SK-N-SH (cell line): ENCODE measurements around the gene SLC23A1. TPM values are rescaled to one million over a fixed set of nuclear protein-coding genes. Genes with fewer than 3 reads are reported as not detected.

Source experiments
- CTCF ChIA-PET: fragments of 300-600, 350-600 bp; formaldehyde crosslinking; extraction: SDS; loops from one replicate; lab custom pipeline; 2021; lab: Yijun Ruan, JAX
- POLR2A ChIA-PET: fragments of 350-600 bp; sonication (Branson Sonifier 250); formaldehyde crosslinking; extraction: SDS; loops from one replicate; lab custom pipeline; 2020; ENCODE audit warnings: antibody characterized with exemption, inconsistent platforms; lab: Yijun Ruan, JAX
- DNase-seq: peaks from one replicate; pipeline ENCODE4 v3.0.0; 2012
- H2AFZ ChIP-seq: fragments of 200-600 bp; sonication (generic); 2 replicates; pipeline ENCODE4 v1.8.1; 2016; ENCODE audit warnings: antibody characterized with exemption, mild to moderate bottlenecking, low read depth
- H3F3A ChIP-seq: fragments of 200-600 bp; sonication (generic); replicated peaks from 2 replicates; pipeline ENCODE3; 2016; ENCODE audit warnings: antibody characterized with exemption, mild to moderate bottlenecking; ENCODE audit not compliant: insufficient read depth
- H3K27ac ChIP-seq, 2 experiments: fragments of 200-500 bp in 1 of 2; fragments of 200-600 bp in 1 of 2; sonication (Bioruptor generic) in 1 of 2; sonication (generic), shearing (Covaris generic) in 1 of 2; 2 replicates each; pipeline versions ENCODE4 v1.5.1 to v1.6.1; 2014 to 2016; ENCODE audit warnings: low read depth in 2 of 2, inconsistent platforms in 1 of 2, low read length in 1 of 2, mild to moderate bottlenecking in 1 of 2, mixed read lengths in 1 of 2
- H3K27me3 ChIP-seq: fragments of 200-600 bp; sonication (generic), shearing (Covaris generic); 2 replicates; pipeline ENCODE4 v1.6.1; 2016; ENCODE audit warnings: mixed run types; ENCODE audit not compliant: insufficient read depth
- H3K36me3 ChIP-seq, 2 experiments: fragments of 200-500 bp in 1 of 2; fragments of 200-600 bp in 1 of 2; sonication (Bioruptor generic) in 1 of 2; sonication (generic) in 1 of 2; replicated peaks in 1 of 2; 2 replicates each; pipeline versions ENCODE3 to v1.5.1; 2014 to 2016; ENCODE audit warnings: low read length in 1 of 2, mild to moderate bottlenecking in 1 of 2; ENCODE audit not compliant: insufficient read depth in 2 of 2, control insufficient read depth in 1 of 2
- H3K4me1 ChIP-seq, 2 experiments: fragments of 200-500 bp in 1 of 2; fragments of 200-600 bp in 1 of 2; sonication (Bioruptor generic) in 1 of 2; sonication (generic), shearing (Covaris generic) in 1 of 2; 2 replicates each; pipeline versions ENCODE4 v1.5.1 to v1.6.1; 2014 to 2016; ENCODE audit warnings: low read depth in 1 of 2, low read length in 1 of 2, mixed run types in 1 of 2; ENCODE audit not compliant: insufficient read depth in 2 of 2, control insufficient read depth in 1 of 2
- H3K4me2 ChIP-seq: fragments of 200-600 bp; sonication (generic), shearing (Covaris generic); 2 replicates; pipeline ENCODE4 v1.6.1; 2017; ENCODE audit warnings: mixed run types
- H3K4me3 ChIP-seq, 2 experiments: fragments of 200-500 bp in 1 of 2; fragments of 200-600 bp in 1 of 2; sonication (Bioruptor generic) in 1 of 2; sonication (generic), shearing (Covaris generic) in 1 of 2; 2 replicates each; pipeline versions ENCODE4 v1.5.1 to v1.8.1; 2014 to 2016; ENCODE audit warnings: low read depth in 2 of 2, inconsistent platforms in 1 of 2, low read length in 1 of 2, mild to moderate bottlenecking in 1 of 2, mixed read lengths in 1 of 2, moderate library complexity in 1 of 2
- H3K79me2 ChIP-seq: fragments of 200-600 bp; sonication (generic); 2 replicates; pipeline ENCODE4 v1.8.1; 2017; ENCODE audit warnings: mild to moderate bottlenecking; ENCODE audit not compliant: insufficient read depth
- H3K9ac ChIP-seq: fragments of 200-600 bp; sonication (generic); 2 replicates; pipeline ENCODE4 v1.6.1; 2017; ENCODE audit warnings: mixed run types
- H3K9me2 ChIP-seq: fragments of 200-600 bp; sonication (generic); 2 replicates; pipeline ENCODE4 v1.6.1; 2017; ENCODE audit warnings: mixed run types
- H3K9me3 ChIP-seq: fragments of 200-600 bp; sonication (generic); 2 replicates; pipeline ENCODE4 v1.6.1; 2017; ENCODE audit warnings: mixed run types, mild to moderate bottlenecking, moderate library complexity
- H4K20me1 ChIP-seq: fragments of 200-600 bp; sonication (generic); 2 replicates; pipeline ENCODE4 v1.6.1; 2017; ENCODE audit warnings: mild to moderate bottlenecking, mixed run types; ENCODE audit not compliant: insufficient read depth
- CHD2 ChIP-seq: fragments of 150-350 bp; IDR thresholded peaks from 2 replicates; pipeline ENCODE4 v1.6.1; 2018; ENCODE audit warnings: low read length; ENCODE audit not compliant: partially characterized antibody
- FOXJ3 ChIP-seq: sonication (generic); formaldehyde crosslinking; IDR thresholded peaks from 2 replicates; pipeline ENCODE4 v1.5.1; 2020; ENCODE audit warnings: mild to moderate bottlenecking, missing genetic modification reagents
- GATA2 ChIP-seq: sonication (generic); formaldehyde crosslinking; IDR thresholded peaks from 2 replicates; pipeline ENCODE4 v1.5.0; 2020; ENCODE audit warnings: mild to moderate bottlenecking, missing genetic modification reagents
- IRF3 ChIP-seq: fragments of 150-350 bp; IDR thresholded peaks from 2 replicates; pipeline ENCODE4 v1.6.1; 2016; ENCODE audit warnings: mild to moderate bottlenecking, low read depth, low read length
- JUND ChIP-seq: IDR thresholded peaks from 2 replicates; pipeline ENCODE4 v1.4.0; 2012
- MEF2A ChIP-seq: IDR thresholded peaks from 2 replicates; pipeline ENCODE4 v1.4.0; 2012; ENCODE audit warnings: low read depth, borderline replicate concordance
- NFIC ChIP-seq: IDR thresholded peaks from 2 replicates; pipeline ENCODE4 v1.4.0; 2012; ENCODE audit warnings: borderline replicate concordance
- NRF1 ChIP-seq: IDR thresholded peaks from 2 replicates; pipeline ENCODE4 v1.6.1; 2012; ENCODE audit warnings: low read depth, mild to moderate bottlenecking, low read length
- RAD21 ChIP-seq: IDR thresholded peaks from 2 replicates; pipeline ENCODE4 v1.6.1; 2012; ENCODE audit warnings: mild to moderate bottlenecking, low read length
- RFX5 ChIP-seq: IDR thresholded peaks from 2 replicates; pipeline ENCODE4 v1.6.1; 2012; ENCODE audit warnings: mild to moderate bottlenecking, improper control_type of control experiment, low read length
- TAF1 ChIP-seq: IDR thresholded peaks from 2 replicates; pipeline ENCODE4 v1.6.1; 2012; ENCODE audit warnings: low read depth, mild to moderate bottlenecking, low read length, moderate library complexity, borderline replicate concordance
- TEAD4 ChIP-seq: IDR thresholded peaks from 2 replicates; pipeline ENCODE4 v1.4.0; 2012; ENCODE audit warnings: mild to moderate bottlenecking, borderline replicate concordance; ENCODE audit not compliant: insufficient read depth
- YY1 ChIP-seq: IDR thresholded peaks from 2 replicates; pipeline ENCODE4 v1.4.0; 2012; ENCODE audit warnings: low read depth, mild to moderate bottlenecking
- WGBS: methylation state at CpG from one replicate; pipeline ENCODE4 v1.1.6; 2017; ENCODE audit warnings: low lambda C conversion rate; 5-methylcytosine and 5-hydroxymethylcytosine counted together
- polyA plus RNA-seq, 3 experiments: library from polyadenylated mRNA; depleted of rRNA; stranded (reverse); fragments of >200 nt; gene quantifications; 2 replicates each; pipeline ENCODE4 v1.2.3, GENCODE V29; 2012
- TF ChIP-seq, protein P1 (sequence below): IDR thresholded peaks from 2 replicates; pipeline ENCODE4; 2012
- TF ChIP-seq, protein P2 (sequence below): IDR thresholded peaks from 2 replicates; pipeline ENCODE4 v1.4.0; 2012; ENCODE audit warnings: low read depth
- TF ChIP-seq, protein P3 (sequence below): IDR thresholded peaks from 2 replicates; pipeline ENCODE4 v1.4.0; 2012; ENCODE audit warnings: low read depth, borderline replicate concordance

The SLC23A1 gene
- polyA plus RNA-seq, 1 of the 3 experiments (the other 2 are of a cell fraction), result not detected

DNA sequence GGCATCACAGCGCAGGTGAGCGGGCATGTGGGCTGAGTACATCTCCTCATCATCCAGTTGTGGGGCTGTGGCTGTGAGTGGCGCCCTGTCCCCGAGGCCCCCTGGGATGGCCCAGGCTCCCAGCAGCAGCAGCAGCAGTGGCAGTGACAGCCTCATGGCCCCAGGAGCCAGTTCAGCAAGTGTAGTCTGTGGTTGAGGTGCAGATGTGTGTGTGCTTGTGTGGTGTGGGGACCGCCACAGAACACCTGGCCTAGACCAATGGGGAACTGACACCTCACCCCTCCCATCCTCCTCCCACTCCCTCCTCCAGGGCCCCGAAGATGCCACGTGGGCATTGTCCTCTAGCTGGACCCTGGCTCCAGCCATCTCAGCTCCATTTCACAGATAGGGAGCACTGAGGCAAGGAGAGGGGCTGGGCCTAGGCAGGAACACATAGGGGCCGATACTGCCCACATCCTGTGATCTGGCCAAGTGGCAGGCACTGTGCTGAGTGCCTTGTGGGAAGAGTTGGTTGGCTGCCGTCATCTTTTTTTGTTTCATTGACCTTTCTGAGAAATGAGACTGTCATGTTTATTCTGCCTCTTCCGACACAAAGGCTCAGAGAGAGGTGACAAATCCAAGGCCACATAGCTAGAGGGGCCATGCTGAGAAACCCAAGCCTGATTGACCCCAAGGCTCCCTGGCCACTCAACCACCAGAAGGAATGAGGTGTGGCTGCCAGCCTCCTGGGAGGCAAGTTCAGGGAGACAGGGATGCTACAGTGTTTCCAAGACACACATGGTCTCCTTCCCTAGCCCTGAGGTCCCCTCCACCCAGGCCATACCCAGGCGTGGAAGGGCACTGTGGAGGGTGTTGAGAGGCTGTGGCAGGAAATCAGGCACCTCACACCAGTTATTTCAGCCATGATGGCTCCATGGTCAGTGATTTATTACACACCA, 6.9 kb upstream of the SLC23A1 start, which contains the start of gene MZB1:
TSS of gene MZB1 (minus strand) at position 213 of the 938 bp plus-strand sequence. CDS start at position 156, 57 bp downstream.
- no peak within 1 kb of the TSS for H3K4me3 ChIP-seq
- no peaks in the 10 kb centered on the region for H4K20me1 ChIP-seq
- H3F3A ChIP-seq, result no peaks in the 10 kb centered on the region
- DNase-seq, result no peak
- H3K4me1 ChIP-seq, result peaks cover 0 to 3% of the 10 kb centered on the region in 2 experiments; a peak in 1 of 4 replicates
- ChIA-PET POLR2A (no interaction called here), CTCF (interaction anchor here (0.6 to 6.3 kb wide), 2 partner anchors 13 to 48 kb away, joined by 3 to 29 read pairs; partner anchors contain the start of gene SPATA24)
- no peaks in the 10 kb centered on the region for H3K36me3 ChIP-seq
- no peak for TF ChIP-seq GATA2 (CRISPR knock-in tag)
- TF ChIP-seq RAD21, result no peak
- TF ChIP-seq, protein P1, sequence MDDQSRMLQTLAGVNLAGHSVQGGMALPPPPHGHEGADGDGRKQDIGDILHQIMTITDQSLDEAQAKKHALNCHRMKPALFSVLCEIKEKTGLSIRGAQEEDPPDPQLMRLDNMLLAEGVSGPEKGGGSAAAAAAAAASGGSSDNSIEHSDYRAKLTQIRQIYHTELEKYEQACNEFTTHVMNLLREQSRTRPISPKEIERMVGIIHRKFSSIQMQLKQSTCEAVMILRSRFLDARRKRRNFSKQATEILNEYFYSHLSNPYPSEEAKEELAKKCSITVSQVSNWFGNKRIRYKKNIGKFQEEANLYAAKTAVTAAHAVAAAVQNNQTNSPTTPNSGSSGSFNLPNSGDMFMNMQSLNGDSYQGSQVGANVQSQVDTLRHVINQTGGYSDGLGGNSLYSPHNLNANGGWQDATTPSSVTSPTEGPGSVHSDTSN, result no peak
- TF ChIP-seq, protein P2, sequence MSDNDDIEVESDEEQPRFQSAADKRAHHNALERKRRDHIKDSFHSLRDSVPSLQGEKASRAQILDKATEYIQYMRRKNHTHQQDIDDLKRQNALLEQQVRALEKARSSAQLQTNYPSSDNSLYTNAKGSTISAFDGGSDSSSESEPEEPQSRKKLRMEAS, result no peak
- TF ChIP-seq CHD2, result no peak
- TF ChIP-seq, protein P3, sequence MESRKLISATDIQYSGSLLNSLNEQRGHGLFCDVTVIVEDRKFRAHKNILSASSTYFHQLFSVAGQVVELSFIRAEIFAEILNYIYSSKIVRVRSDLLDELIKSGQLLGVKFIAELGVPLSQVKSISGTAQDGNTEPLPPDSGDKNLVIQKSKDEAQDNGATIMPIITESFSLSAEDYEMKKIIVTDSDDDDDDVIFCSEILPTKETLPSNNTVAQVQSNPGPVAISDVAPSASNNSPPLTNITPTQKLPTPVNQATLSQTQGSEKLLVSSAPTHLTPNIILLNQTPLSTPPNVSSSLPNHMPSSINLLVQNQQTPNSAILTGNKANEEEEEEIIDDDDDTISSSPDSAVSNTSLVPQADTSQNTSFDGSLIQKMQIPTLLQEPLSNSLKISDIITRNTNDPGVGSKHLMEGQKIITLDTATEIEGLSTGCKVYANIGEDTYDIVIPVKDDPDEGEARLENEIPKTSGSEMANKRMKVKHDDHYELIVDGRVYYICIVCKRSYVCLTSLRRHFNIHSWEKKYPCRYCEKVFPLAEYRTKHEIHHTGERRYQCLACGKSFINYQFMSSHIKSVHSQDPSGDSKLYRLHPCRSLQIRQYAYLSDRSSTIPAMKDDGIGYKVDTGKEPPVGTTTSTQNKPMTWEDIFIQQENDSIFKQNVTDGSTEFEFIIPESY, result no peak
- no peak for TF ChIP-seq TAF1
- no peak for TF ChIP-seq YY1
- TF ChIP-seq NRF1, result no peak
- TF ChIP-seq NFIC, result no peak
- no peaks in the 10 kb centered on the region for H3K9me2 ChIP-seq
- H3K9ac ChIP-seq, result no peak within 1 kb of the TSS
- H3K79me2 ChIP-seq, result no peaks in the 10 kb centered on the region
- H3K9me3 ChIP-seq, result no peaks in the 10 kb centered on the region
- no peak within 1 kb of the TSS for H3K4me2 ChIP-seq
- peaks cover 12% of the 10 kb centered on the region; the same call in 1 of the 2 replicates for H3K27me3 ChIP-seq
- WGBS, result 93% methylated on average over 9 of the region's 11 CpGs
- H2AFZ ChIP-seq, result no peak within 1 kb of the TSS
- no peak within 1 kb of the TSS for H3K27ac ChIP-seq

DNA sequence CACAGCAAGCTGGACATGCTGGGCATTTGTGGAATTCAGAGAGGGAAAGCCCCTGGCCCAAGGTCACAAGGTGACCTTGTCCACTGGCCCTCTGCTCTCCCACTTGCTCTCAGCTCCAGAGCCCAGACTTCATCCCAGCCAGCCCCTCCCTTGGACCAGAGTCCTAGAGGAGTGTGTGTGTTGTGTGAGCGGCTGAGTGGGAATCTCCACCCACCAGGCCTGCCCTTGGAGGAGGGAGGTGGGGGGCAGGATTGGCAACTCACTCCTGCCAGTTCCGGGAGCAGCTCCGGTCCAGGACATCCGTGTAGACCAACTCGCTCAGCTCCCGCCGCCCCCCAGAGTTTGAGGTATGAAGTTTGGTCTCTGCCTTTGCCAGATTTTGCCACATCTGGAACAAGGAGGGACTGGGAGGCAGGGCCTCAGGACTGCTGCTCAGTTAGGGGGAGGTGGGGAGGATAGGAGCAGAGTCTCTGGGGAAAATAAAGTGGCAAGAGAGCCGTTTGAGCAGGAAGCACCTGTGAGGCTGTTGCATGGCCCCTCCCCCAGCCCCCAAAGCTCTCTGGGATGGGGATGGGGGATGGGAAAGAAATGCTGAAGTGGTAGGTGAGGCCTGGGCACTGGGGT, 5.2 kb upstream of the SLC23A1 start:
- peaks cover 0 to 8% of the 10 kb centered on the region in 2 experiments; a peak in 1 of 4 replicates for H3K4me1 ChIP-seq
- H3K36me3 ChIP-seq, result no peaks in the 10 kb centered on the region
- no peaks in the 10 kb centered on the region for H3F3A ChIP-seq
- no peak overlapping the region for H3K27ac ChIP-seq
- H3K79me2 ChIP-seq, result no peaks in the 10 kb centered on the region
- H2AFZ ChIP-seq, result no peak overlapping the region
- H3K27me3 ChIP-seq, result peaks cover 5% of the 10 kb centered on the region; the same call in 1 of the 2 replicates
- no peaks in the 10 kb centered on the region for H3K9me3 ChIP-seq
- H4K20me1 ChIP-seq, result no peaks in the 10 kb centered on the region
- no peak overlapping the region for H3K4me3 ChIP-seq
- CTCF ChIA-PET, result interaction anchor here (0.6 kb wide), 1 partner anchor 197 kb away, joined by 4 read pairs; no protein-coding TSS in a partner anchor
- WGBS, result 57% methylated on average over 7 of the region's 8 CpGs
- H3K9ac ChIP-seq, result no peak overlapping the region
- H3K9me2 ChIP-seq, result no peaks in the 10 kb centered on the region
- POLR2A ChIA-PET, result interaction anchor here (0.8 kb wide), 1 partner anchor 46 kb away, joined by 3 read pairs; no protein-coding TSS in a partner anchor
- H3K4me2 ChIP-seq, result no peak overlapping the region
- no peak for DNase-seq
- TF ChIP-seq RFX5, result no peak
- no peak for TF ChIP-seq JUND
- no peak for TF ChIP-seq MEF2A
- TF ChIP-seq IRF3, result no peak
- TF ChIP-seq, protein P3, result no peak
- no peak for TF ChIP-seq FOXJ3 (CRISPR knock-in tag)
- no peak for TF ChIP-seq TEAD4
